ENCODE measurements around the gene MST1.

DNA sequence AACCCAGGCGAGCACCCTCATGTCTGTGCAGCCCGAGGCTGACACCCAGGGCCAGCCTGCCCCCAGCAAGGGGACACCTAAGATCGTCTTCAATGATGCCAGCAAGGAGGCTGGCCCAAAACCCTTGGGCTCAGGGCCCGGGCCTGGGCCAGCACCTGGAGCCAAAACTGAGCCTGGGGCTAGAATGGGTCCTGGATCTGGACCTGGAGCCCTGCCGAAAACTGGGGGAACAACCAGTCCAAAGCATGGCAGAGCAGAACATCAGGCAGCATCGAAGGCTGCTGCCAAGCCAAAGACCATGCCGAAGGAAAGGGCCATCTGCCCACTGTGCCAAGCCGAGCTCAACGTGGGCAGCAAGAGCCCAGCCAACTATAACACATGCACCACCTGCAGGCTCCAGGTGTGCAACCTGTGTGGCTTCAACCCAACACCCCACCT lies 46.5 kb downstream of the MST1 start:
- TF ChIP-seq CTCF (IDR thresholded peaks at IDR 0.05) (no peak), POLR2A (IDR thresholded peaks at IDR 0.05) (no peak), POLR2AphosphoS5 (IDR thresholded peaks at IDR 0.05) (no peak), EP300 (IDR thresholded peaks at IDR 0.05) (no peak)
